CD4-positive, alpha-beta T cell (primary cell): ENCODE results near the gene RSKR. TPM values are rescaled to one million over a fixed set of nuclear protein-coding genes. Genes with fewer than 3 reads are reported as not detected.

Experiments
- ATAC-seq: fragments of 200-7000 bp; cut with Tn5 transposase; one replicate; pipeline ENCODE4 v1.10.0; 2022; ENCODE audit warnings: mild to moderate bottlenecking; ENCODE audit not compliant: poor library complexity
- CTCF ChIA-PET: fragments of 350-600 bp; sonication (Branson Sonifier 250); formaldehyde crosslinking; loops from one replicate; lab custom pipeline; 2021; ENCODE audit warnings: antibody characterized with exemption, inconsistent platforms; lab: Charles Lee
- POLR2A ChIA-PET: fragments of 350-600 bp; sonication (Branson Sonifier 250); formaldehyde crosslinking; loops from one replicate; lab custom pipeline; 2021; ENCODE audit warnings: antibody characterized with exemption, inconsistent platforms; lab: Charles Lee
- DNase-seq, 14 experiments: peaks; one replicate each; pipeline ENCODE4 v3.0.0-alpha.2; 2013 to 2020; ENCODE audit warnings: mixed read lengths in 2 of 14
- H3K27ac ChIP-seq, 2 donors: one replicate each; pipeline versions ENCODE4 v1.5.1 to v1.7.0; 2013; ENCODE audit warnings: low read length in 2 of 2, low read depth in 1 of 2, mild to moderate bottlenecking in 1 of 2
- H3K27me3 ChIP-seq, 2 experiments: 1 replicate in 1 of 2; 2 replicates in 1 of 2; pipeline versions ENCODE4 v1.6.1 to v1.7.0; 2013; ENCODE audit warnings: low read length in 2 of 2, control low read depth in 1 of 2, mild to moderate bottlenecking in 1 of 2, moderate library complexity in 1 of 2; ENCODE audit not compliant: insufficient read depth in 2 of 2, control insufficient read depth in 1 of 2
- H3K36me3 ChIP-seq: one replicate; pipeline ENCODE4 v1.6.1; 2013; ENCODE audit warnings: low read length, control low read depth; ENCODE audit not compliant: insufficient read depth
- H3K4me1 ChIP-seq: one replicate; pipeline ENCODE4 v1.6.1; 2013; ENCODE audit warnings: low read length, control low read depth; ENCODE audit not compliant: insufficient read depth
- H3K4me3 ChIP-seq: one replicate; pipeline ENCODE4 v1.5.1; 2013; ENCODE audit warnings: mild to moderate bottlenecking, low read length, moderate library complexity
- H3K9me3 ChIP-seq, 2 experiments: 1 replicate in 1 of 2; 2 replicates in 1 of 2; pipeline versions ENCODE4 v1.6.1 to v1.7.0; 2013; ENCODE audit warnings: low read length in 2 of 2, mild to moderate bottlenecking in 2 of 2, control low read depth in 1 of 2, moderate library complexity in 1 of 2; ENCODE audit not compliant: control insufficient read depth in 1 of 2, insufficient read depth in 1 of 2
- H3K27ac Mint-ChIP-seq: one replicate; pipeline ENCODE4 v1.8.0; 2020; ENCODE audit warnings: mixed read lengths
- H3K27me3 Mint-ChIP-seq: one replicate; pipeline ENCODE4 v1.8.0; 2021; ENCODE audit warnings: mixed read lengths
- H3K36me3 Mint-ChIP-seq: one replicate; pipeline ENCODE4 v1.8.0; 2021; ENCODE audit warnings: low read depth, mixed read lengths
- H3K4me1 Mint-ChIP-seq: one replicate; pipeline ENCODE4 v1.8.0; 2021; ENCODE audit warnings: low read depth, mixed read lengths
- H3K4me3 Mint-ChIP-seq: one replicate; pipeline ENCODE4 v1.8.0; 2020; ENCODE audit warnings: mild to moderate bottlenecking, mixed read lengths
- H3K9me3 Mint-ChIP-seq: one replicate; pipeline ENCODE4 v1.8.0; 2020; ENCODE audit warnings: mixed read lengths
- CTCF ChIP-seq: fragments of 200-600 bp; IDR thresholded peaks from one replicate; pipeline ENCODE4 v1.8.0; 2022; ENCODE audit warnings: antibody characterized with exemption, mild to moderate bottlenecking
- intact Hi-C, 2 experiments: fragments of 100-400 bp; cut with DNase I in 1 of 2; cut with micrococcal nuclease in 1 of 2; formaldehyde crosslinking; loops; one replicate each; pipeline versions ENCODE4 v1.15.1 to v1.9.0; 2023 to 2025; cut with DNase I, micrococcal nuclease
- total RNA-seq, 174 experiments: library from RNA in 2 of 174; stranded (reverse) in 2 of 174; gene quantifications; one replicate each; pipeline ENCODE4 v1.2.3 and lab custom pipeline; 2021 to 2026

The RSKR gene
- total RNA-seq, 2 experiments from 2014 or later, result 13.7 to 14.8 TPM

GRCh38 chr17:28657756-28658155, 43.8 kb upstream of the RSKR start:
- ChIA-PET CTCF (interaction anchor here (4.0 kb wide), 1 partner anchor 11 kb away, joined by 13 read pairs; no protein-coding TSS in a partner anchor), POLR2A (no interaction called here)
- H3K27ac ChIP-seq, result no peak overlapping the region
- H3K4me3 ChIP-seq, result no peak overlapping the region
- DNase-seq (no peak), ATAC-seq (no peak)
- peaks cover 46% of the 10 kb centered on the region for H3K4me1 Mint-ChIP-seq
- no peak overlapping the region for H3K27ac Mint-ChIP-seq
- peaks cover 17% of the 10 kb centered on the region for H3K4me1 ChIP-seq
- no peak for TF ChIP-seq CTCF
- peak overlapping the region; percentile 27 for H3K4me3 Mint-ChIP-seq
- H3K27me3 ChIP-seq, result no peaks in the 10 kb centered on the region
- H3K9me3 Mint-ChIP-seq, result no peaks in the 10 kb centered on the region
- no peaks in the 10 kb centered on the region for H3K9me3 ChIP-seq
- peaks cover 31% of the 10 kb centered on the region for H3K36me3 ChIP-seq
- peaks cover 66% of the 10 kb centered on the region for H3K36me3 Mint-ChIP-seq
- intact Hi-C loops, result no loop called here
- H3K27me3 Mint-ChIP-seq, result no peaks in the 10 kb centered on the region

GRCh38 chr17:28655160-28655559, 41.2 kb upstream of the RSKR start:
- no peaks in the 10 kb centered on the region for H3K27me3 ChIP-seq
- TF ChIP-seq CTCF, result no peak

GRCh38 chr17:28648698-28649097, 34.7 kb upstream of the RSKR start:
- no peak overlapping the region for H3K4me3 ChIP-seq
- ATAC-seq, result no peak
- no peak for DNase-seq
- POLR2A ChIA-PET, result interaction anchor here (0.8 to 8.1 kb wide), 3 partner anchors 13 to 303 kb away, joined by 3 to 115 read pairs (median 3); partner anchors contain the start of genes PHF12, SDF2 and SUPT6H
- peaks cover 32% of the 10 kb centered on the region for H3K4me1 ChIP-seq
- no peak overlapping the region for H3K27ac ChIP-seq
- Mint-ChIP-seq H3K36me3 (peaks cover 76% of the 10 kb centered on the region), H3K4me3 (no peak overlapping the region), H3K27ac (peak overlapping the region; percentile 49), H3K4me1 (peaks cover 32% of the 10 kb centered on the region), H3K27me3 (no peaks in the 10 kb centered on the region), H3K9me3 (no peaks in the 10 kb centered on the region)
- H3K27me3 ChIP-seq, result no peaks in the 10 kb centered on the region
- no peaks in the 10 kb centered on the region for H3K9me3 ChIP-seq
- intact Hi-C loops, result loop anchor here (5.0 to 10.0 kb wide), 6 partner anchors 64 to 469 kb away; partner anchors contain the start of genes PROCA1 (in 2 of the 2), IFT20 (in 1 of the 2), NEK8 (in 1 of the 2) and PHF12 (in 1 of the 2)
- H3K36me3 ChIP-seq, result peaks cover 39% of the 10 kb centered on the region
- no peak for TF ChIP-seq CTCF
- CTCF ChIA-PET, result interaction anchor here (0.8 to 1.0 kb wide), 2 partner anchors 12 to 13 kb away, joined by 3 to 4 read pairs; partner anchors contain the start of genes SDF2 and SUPT6H

More at GRCh38 chr17:28655160-28655559, 41.2 kb upstream of the RSKR start:
- Histone ChIP-seq H3K27ac (no peak overlapping the region), H3K36me3 (peaks cover 47% of the 10 kb centered on the region), H3K9me3 (no peaks in the 10 kb centered on the region), H3K4me1 (peaks cover 3% of the 10 kb centered on the region), H3K4me3 (no peak overlapping the region)
- Mint-ChIP-seq H3K9me3 (no peaks in the 10 kb centered on the region), H3K27me3 (no peaks in the 10 kb centered on the region), H3K36me3 (peaks cover 58% of the 10 kb centered on the region), H3K27ac (no peak overlapping the region), H3K4me3 (no peak overlapping the region), H3K4me1 (peaks cover 20% of the 10 kb centered on the region)
- CTCF ChIA-PET, result interaction anchor here (4.0 kb wide), 1 partner anchor 8 kb away, joined by 13 read pairs; no protein-coding TSS in a partner anchor
- intact Hi-C loops, result no loop called here
- no peak for ATAC-seq
- POLR2A ChIA-PET, result interaction anchor here (0.8 kb wide), 1 partner anchor 8 kb away, joined by 4 read pairs; no protein-coding TSS in a partner anchor
- no peak for DNase-seq
